Vagina (tissue), 2 donors: ENCODE results near the gene STK40.

Source experiments
- POLR2AphosphoS5 ChIP-seq, 2 donors: sonication (generic); formaldehyde crosslinking; IDR thresholded peaks; one replicate each; pipeline ENCODE4 v1.9.0; 2017; ENCODE audit warnings: antibody characterized with exemption in 2 of 2, mild to moderate bottlenecking in 2 of 2, low read depth in 1 of 2; ENCODE audit not compliant: insufficient read depth in 1 of 2
- TF ChIP-seq, protein P1 (sequence below), 3 experiments: fragments of 450-650 bp in 2 of 3; fragments of 200-600 bp in 1 of 3; sonication (generic) in 1 of 3; IDR thresholded peaks; one replicate each; pipeline ENCODE4 v1.5.1; 2017 to 2019; ENCODE audit warnings: antibody characterized with exemption in 3 of 3, mild to moderate bottlenecking in 2 of 3, moderate library complexity in 2 of 3

DNA sequence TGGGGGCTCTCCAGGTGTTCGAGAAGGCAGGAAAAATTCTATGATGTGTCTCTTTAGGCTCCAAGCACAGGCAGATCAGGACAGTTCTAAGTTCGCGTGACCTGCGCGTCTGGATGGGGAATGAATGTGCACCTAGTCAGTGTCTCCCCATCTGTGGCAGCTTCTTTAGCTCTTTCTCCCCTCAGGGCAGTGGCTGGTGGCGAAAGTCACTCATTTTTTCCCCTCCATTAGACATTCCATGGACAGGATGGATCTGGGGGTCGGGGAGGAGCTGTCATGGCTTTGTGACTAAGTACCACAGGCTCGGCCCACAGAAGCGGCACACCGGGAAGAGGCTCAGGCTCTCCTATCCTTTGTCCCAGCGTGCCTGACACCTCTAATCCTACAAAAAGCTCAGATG, 31.2 kb downstream of the STK40 start:
- no peak for TF ChIP-seq POLR2AphosphoS5 (IDR thresholded peaks at IDR 0.05; ENCODE audit: insufficient read depth in 1 of 2, low read depth in 1 of 2)
- TF ChIP-seq, protein P1, sequence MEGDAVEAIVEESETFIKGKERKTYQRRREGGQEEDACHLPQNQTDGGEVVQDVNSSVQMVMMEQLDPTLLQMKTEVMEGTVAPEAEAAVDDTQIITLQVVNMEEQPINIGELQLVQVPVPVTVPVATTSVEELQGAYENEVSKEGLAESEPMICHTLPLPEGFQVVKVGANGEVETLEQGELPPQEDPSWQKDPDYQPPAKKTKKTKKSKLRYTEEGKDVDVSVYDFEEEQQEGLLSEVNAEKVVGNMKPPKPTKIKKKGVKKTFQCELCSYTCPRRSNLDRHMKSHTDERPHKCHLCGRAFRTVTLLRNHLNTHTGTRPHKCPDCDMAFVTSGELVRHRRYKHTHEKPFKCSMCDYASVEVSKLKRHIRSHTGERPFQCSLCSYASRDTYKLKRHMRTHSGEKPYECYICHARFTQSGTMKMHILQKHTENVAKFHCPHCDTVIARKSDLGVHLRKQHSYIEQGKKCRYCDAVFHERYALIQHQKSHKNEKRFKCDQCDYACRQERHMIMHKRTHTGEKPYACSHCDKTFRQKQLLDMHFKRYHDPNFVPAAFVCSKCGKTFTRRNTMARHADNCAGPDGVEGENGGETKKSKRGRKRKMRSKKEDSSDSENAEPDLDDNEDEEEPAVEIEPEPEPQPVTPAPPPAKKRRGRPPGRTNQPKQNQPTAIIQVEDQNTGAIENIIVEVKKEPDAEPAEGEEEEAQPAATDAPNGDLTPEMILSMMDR (IDR thresholded peaks at IDR 0.05): no peak
